Measurements from ENCODE around the gene ALAS2.
"Not testable (repeated sequence)": the region's sequence is repeated elsewhere in the genome, so short reads cannot be mapped to it uniquely, and the experiment has no call there.

The ALAS2 gene

GRCh38 chrX:55004231-55004630 lies 26.5 kb downstream of the ALAS2 start:
- peaks cover 14% of the 10 kb centered on the region for H3K36me3 ChIP-seq (ENCODE audit: control insufficient read depth, insufficient read depth, low read length, severe bottlenecking)

GRCh38 chrX:54999717-55000598 lies 30.8 kb downstream of the ALAS2 start, which contains the start of gene APEX2:
TSS of gene APEX2 (plus strand) at chrX:55000363. CDS start at chrX:55000423, 60 bp downstream.
- DNase-seq (ENCODE audit: low read depth) = peak; percentile 94
- H3K27me3 ChIP-seq (replicated peaks; ENCODE audit: control insufficient read depth, insufficient read depth, low read length) = peaks cover 2% of the 10 kb centered on the region

More at GRCh38 chrX:55004231-55004630, 26.5 kb downstream of the ALAS2 start:
- Histone ChIP-seq H3K4me3 (ENCODE audit: low read length) (no peak overlapping the region), H3K4me1 (ENCODE audit: control insufficient read depth, insufficient read depth, low read length) (peaks cover 30% of the 10 kb centered on the region), H3K27me3 (replicated peaks; ENCODE audit: control insufficient read depth, insufficient read depth, low read length) (no peaks in the 10 kb centered on the region), H3K9me3 (ENCODE audit: control insufficient read depth, low read length) (no peaks in the 10 kb centered on the region), H3K9ac (ENCODE audit: low read length) (no peak overlapping the region)
- no peak for DNase-seq (ENCODE audit: low read depth)

GRCh38 chrX:54995621-54996020 lies 35.2 kb downstream of the ALAS2 start:
- Histone ChIP-seq H3K9me3 (ENCODE audit: control insufficient read depth, low read length) (peaks cover 3% of the 10 kb centered on the region), H3K4me3 (ENCODE audit: low read length) (peak overlapping the region; percentile 81), H3K4me1 (ENCODE audit: control insufficient read depth, insufficient read depth, low read length) (no peaks in the 10 kb centered on the region), H3K27me3 (replicated peaks; ENCODE audit: control insufficient read depth, insufficient read depth, low read length) (peaks cover 9% of the 10 kb centered on the region), H3K9ac (ENCODE audit: low read length) (peak overlapping the region; percentile 77), H3K36me3 (ENCODE audit: control insufficient read depth, insufficient read depth, low read length, severe bottlenecking) (no peaks in the 10 kb centered on the region)
- DNase-seq (ENCODE audit: low read depth) = no peak

More at GRCh38 chrX:54999717-55000598, 30.8 kb downstream of the ALAS2 start, which contains the start of gene APEX2:
- peak within 1 kb of the TSS; percentile 79 for H3K9ac ChIP-seq (ENCODE audit: low read length)
- H3K4me3 ChIP-seq (ENCODE audit: low read length) = peak within 1 kb of the TSS; percentile 81
- H3K4me1 ChIP-seq (ENCODE audit: control insufficient read depth, insufficient read depth, low read length) = peaks cover 8% of the 10 kb centered on the region
- peaks cover 7% of the 10 kb centered on the region for H3K36me3 ChIP-seq (ENCODE audit: control insufficient read depth, insufficient read depth, low read length, severe bottlenecking)
- no peaks in the 10 kb centered on the region for H3K9me3 ChIP-seq (ENCODE audit: control insufficient read depth, low read length)

- H3K4me3 ChIP-seq (ENCODE audit: low read length) = peak overlapping the region; percentile 59
- H3K36me3 ChIP-seq (ENCODE audit: control insufficient read depth, insufficient read depth, low read length, severe bottlenecking) = no peaks in the 10 kb centered on the region
- H3K27me3 ChIP-seq (replicated peaks; ENCODE audit: control insufficient read depth, insufficient read depth, low read length) = peaks cover 9% of the 10 kb centered on the region
- no peak for DNase-seq (ENCODE audit: low read depth)
- H3K9me3 ChIP-seq (ENCODE audit: control insufficient read depth, low read length) = peaks cover 3% of the 10 kb centered on the region
- H3K9ac ChIP-seq (ENCODE audit: low read length) = peak overlapping the region; percentile 65
- H3K4me1 ChIP-seq (ENCODE audit: control insufficient read depth, insufficient read depth, low read length) = no peaks in the 10 kb centered on the region
Measured at GRCh38 chrX:54994668-54995351, 36.0 kb downstream of the ALAS2 start.

- DNase-seq (ENCODE audit: low read depth) = no peak
- Histone ChIP-seq H3K9me3 (ENCODE audit: control insufficient read depth, low read length) (peaks cover 3% of the 10 kb centered on the region), H3K9ac (ENCODE audit: low read length) (peak within 1 kb of the TSS; percentile 65), H3K36me3 (ENCODE audit: control insufficient read depth, insufficient read depth, low read length, severe bottlenecking) (no peaks in the 10 kb centered on the region), H3K27me3 (replicated peaks; ENCODE audit: control insufficient read depth, insufficient read depth, low read length) (peaks cover 9% of the 10 kb centered on the region), H3K4me3 (ENCODE audit: low read length) (peak within 1 kb of the TSS; percentile 59), H3K4me1 (ENCODE audit: control insufficient read depth, insufficient read depth, low read length) (no peaks in the 10 kb centered on the region)
Measured at GRCh38 chrX:54994099-54994498, 36.7 kb downstream of the ALAS2 start, which contains the start of gene PFKFB1. TSS of gene PFKFB1 (minus strand) at chrX:54994188. CDS start at chrX:54994007, 181 bp downstream.

- no peak for DNase-seq (ENCODE audit: low read depth)
Measured at GRCh38 chrX:54992911-54993622, 37.7 kb downstream of the ALAS2 start.

GRCh38 chrX:54991706-54992105 lies 39.1 kb downstream of the ALAS2 start:
- H3K4me1 ChIP-seq (ENCODE audit: control insufficient read depth, insufficient read depth, low read length) = no peaks in the 10 kb centered on the region
- no peak for DNase-seq (ENCODE audit: low read depth)
- H3K36me3 ChIP-seq (ENCODE audit: control insufficient read depth, insufficient read depth, low read length, severe bottlenecking) = no peaks in the 10 kb centered on the region
- peaks cover 3% of the 10 kb centered on the region for H3K9me3 ChIP-seq (ENCODE audit: control insufficient read depth, low read length)
- peaks cover 9% of the 10 kb centered on the region for H3K27me3 ChIP-seq (replicated peaks; ENCODE audit: control insufficient read depth, insufficient read depth, low read length)
- H3K4me3 ChIP-seq (ENCODE audit: low read length) = peak overlapping the region; percentile 11
- H3K9ac ChIP-seq (ENCODE audit: low read length) = no peak overlapping the region

More at GRCh38 chrX:54992911-54993622, 37.7 kb downstream of the ALAS2 start:
- no peak overlapping the region for H3K9ac ChIP-seq (ENCODE audit: low read length)
- no peaks in the 10 kb centered on the region for H3K36me3 ChIP-seq (ENCODE audit: control insufficient read depth, insufficient read depth, low read length, severe bottlenecking)
- H3K9me3 ChIP-seq (ENCODE audit: control insufficient read depth, low read length) = peaks cover 3% of the 10 kb centered on the region
- peak overlapping the region; percentile 52 for H3K4me3 ChIP-seq (ENCODE audit: low read length)
- H3K4me1 ChIP-seq (ENCODE audit: control insufficient read depth, insufficient read depth, low read length) = no peaks in the 10 kb centered on the region
- peaks cover 9% of the 10 kb centered on the region for H3K27me3 ChIP-seq (replicated peaks; ENCODE audit: control insufficient read depth, insufficient read depth, low read length)

GRCh38 chrX:54983306-54983705 lies 47.5 kb downstream of the ALAS2 start:
- not testable (repeated sequence) for H3K4me3 ChIP-seq (ENCODE audit: low read length); H3K9ac ChIP-seq (ENCODE audit: low read length); H3K4me1 ChIP-seq (ENCODE audit: control insufficient read depth, insufficient read depth, low read length); DNase-seq (ENCODE audit: low read depth); H3K36me3 ChIP-seq (ENCODE audit: control insufficient read depth, insufficient read depth, low read length, severe bottlenecking)
- peaks cover 34% of the 10 kb centered on the region for H3K9me3 ChIP-seq (ENCODE audit: control insufficient read depth, low read length)
- peaks cover 14% of the 10 kb centered on the region for H3K27me3 ChIP-seq (replicated peaks; ENCODE audit: control insufficient read depth, insufficient read depth, low read length)

- DNase-seq (ENCODE audit: low read depth) = no peak
- no peak overlapping the region for H3K9ac ChIP-seq (ENCODE audit: low read length)
- peaks cover 6% of the 10 kb centered on the region for H3K36me3 ChIP-seq (ENCODE audit: control insufficient read depth, insufficient read depth, low read length, severe bottlenecking)
- no peak overlapping the region for H3K4me3 ChIP-seq (ENCODE audit: low read length)
- H3K4me1 ChIP-seq (ENCODE audit: control insufficient read depth, insufficient read depth, low read length) = no peaks in the 10 kb centered on the region
- H3K9me3 ChIP-seq (ENCODE audit: control insufficient read depth, low read length) = peaks cover 34% of the 10 kb centered on the region
- H3K27me3 ChIP-seq (replicated peaks; ENCODE audit: control insufficient read depth, insufficient read depth, low read length) = peaks cover 14% of the 10 kb centered on the region
Measured at GRCh38 chrX:54980334-54980733, 50.4 kb downstream of the ALAS2 start.

GRCh38 chrX:54979432-54979831 lies 51.3 kb downstream of the ALAS2 start:
- Histone ChIP-seq H3K36me3 (ENCODE audit: control insufficient read depth, insufficient read depth, low read length, severe bottlenecking) (peaks cover 2% of the 10 kb centered on the region), H3K9me3 (ENCODE audit: control insufficient read depth, low read length) (peaks cover 37% of the 10 kb centered on the region), H3K4me3 (ENCODE audit: low read length) (no peak overlapping the region), H3K27me3 (replicated peaks; ENCODE audit: control insufficient read depth, insufficient read depth, low read length) (peaks cover 12% of the 10 kb centered on the region), H3K9ac (ENCODE audit: low read length) (no peak overlapping the region), H3K4me1 (ENCODE audit: control insufficient read depth, insufficient read depth, low read length) (no peaks in the 10 kb centered on the region)
- DNase-seq (ENCODE audit: low read depth) = no peak

Measured in adipocyte (in vitro differentiated cells).